ENCODE results near the gene CYP2R1. TPM values are rescaled to one million over a fixed set of nuclear protein-coding genes. Genes with fewer than 3 reads are reported as not detected.

Gene CYP2R1
- total and polyA plus RNA-seq, 2 of the 13 experiments (the other 11 are each of a cell fraction or from before 2014, with no cell fraction given), result 0.59 to 0.60 TPM

DNA sequence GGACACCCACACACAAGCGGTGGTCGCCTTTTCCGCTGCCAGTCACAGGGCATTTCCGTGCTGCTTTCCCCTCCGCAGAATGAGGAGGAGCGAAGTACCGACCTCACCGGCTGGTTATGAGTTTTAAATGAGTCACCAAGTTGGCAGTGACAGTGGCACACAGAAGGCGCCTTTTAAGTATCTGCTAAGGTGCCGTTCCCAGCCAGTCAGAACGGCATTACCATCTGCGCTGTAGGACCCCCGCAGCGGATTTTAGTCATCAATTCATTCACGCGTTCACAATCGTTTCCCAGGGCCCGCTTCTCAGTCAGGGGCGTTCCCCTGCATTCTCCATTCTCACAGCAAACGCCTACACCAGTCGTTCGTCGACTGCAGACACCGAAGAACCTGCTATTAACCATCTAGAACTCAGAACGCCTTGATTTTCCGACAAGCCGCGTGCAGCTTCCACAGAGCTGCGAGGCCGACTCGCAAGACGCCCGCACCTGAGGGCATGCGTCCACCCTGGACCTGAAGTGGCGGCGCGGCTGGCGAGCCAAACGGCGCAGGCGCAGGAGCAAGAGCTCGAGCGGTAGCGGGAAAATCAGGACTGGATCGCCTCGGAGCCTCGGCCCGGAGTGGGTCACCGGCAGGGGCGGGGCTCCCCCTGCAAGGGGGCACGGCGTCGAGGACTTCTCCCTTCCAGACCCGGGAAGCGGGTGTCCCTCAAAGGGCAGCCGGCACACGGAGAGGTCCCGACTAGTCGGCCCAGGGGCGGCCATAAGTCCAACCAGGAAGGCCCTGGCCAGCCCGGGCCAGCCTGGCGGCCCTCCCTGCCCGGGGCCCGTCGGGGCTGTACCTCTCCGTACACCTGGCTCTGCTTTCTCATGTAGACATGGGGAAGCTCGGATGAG, 642 bp downstream of the CYP2R1 start:
- intact Hi-C loops (cut with micrococcal nuclease; ENCODE audit: unreplicated experiment), result no loop called here
- Histone ChIP-seq H4K20me1 (ENCODE audit: insufficient read depth, low read length) (no peaks in the 10 kb centered on the region), H3K79me2 (ENCODE audit: insufficient read depth, low read length) (no peaks in the 10 kb centered on the region), H3K4me2 (ENCODE audit: low read depth, low read length) (peak overlapping the region; percentile 71), H3K36me3 (replicated peaks in 1 of 2; ENCODE audit: control insufficient read depth in 1 of 2, insufficient read depth in 2 of 2, low read length in 2 of 2) (no peaks in the 10 kb centered on the region), H3K27me3 (ENCODE audit: control insufficient read depth in 1 of 2, insufficient read depth in 2 of 2, low read length in 2 of 2) (0 out of 5 replicates have a peak, but pooled peaks cover 0 to 1% of the 10 kb centered on the region in 2 experiments), H3K9me3 (ENCODE audit: low read length) (no peaks in the 10 kb centered on the region), H3K9ac (ENCODE audit: insufficient read depth, low read depth, low read length) (no peak overlapping the region), H3K4me1 (ENCODE audit: insufficient read depth, low read length) (peaks cover 13% of the 10 kb centered on the region), H3K27ac (ENCODE audit: extremely low read length, insufficient read depth, low read length) (no peak overlapping the region), H2AFZ (ENCODE audit: low read length) (no peak overlapping the region), H3K4me3 (replicated peaks in 1 of 3; ENCODE audit: insufficient read depth in 1 of 3, low read depth in 2 of 3, low read length in 3 of 3) (peak overlapping the region; percentile 13 to 61 (median 42); a peak in 4 of 6 replicates)
- POLR2A ChIA-PET, result interaction anchor here (1.5 kb wide), 1 partner anchor 16 kb away, joined by 9 read pairs; no protein-coding TSS in a partner anchor
- in situ Hi-C loops (cut with HindIII; ENCODE audit: extremely low pct_ligation_motif_present, low pct_unique_long_range_greater_than_20kb), result no loop called here
- BruUV-seq (replicated peaks), result TSS peak; percentile 65
- WGBS (ENCODE audit: low lambda C conversion rate), result 93% methylated on average over 48 of the region's 67 CpGs
- no peak for FAIRE-seq
- CTCF ChIA-PET (ENCODE audit: low intra/inter-chr PET ratio, low total read pairs), result no interaction called here
- DNase-seq (ENCODE audit: low spot score), result no peak
- ATAC-seq, result peak; percentile 66
- TF ChIP-seq ZNF747 (CRISPR knock-in tag; IDR thresholded peaks at IDR 0.05; ENCODE audit: borderline replicate concordance) (0 out of 2 replicates have a peak, but pooled peaks have one; percentile 30), ATAD3A (CRISPR knock-in tag; IDR thresholded peaks at IDR 0.05) (no peak), NR2F6 (IDR thresholded peaks at IDR 0.05) (no peak), NR2F6 (CRISPR knock-in tag; IDR thresholded peaks at IDR 0.05) (no peak), HNRNPL (IDR thresholded peaks at IDR 0.05; ENCODE audit: low read depth, low read length) (0 out of 2 replicates have a peak, but pooled peaks have one; percentile 17), ZNF878 (CRISPR knock-in tag; IDR thresholded peaks at IDR 0.05) (no peak), ZNF607 (CRISPR knock-in tag; IDR thresholded peaks at IDR 0.05; ENCODE audit: borderline replicate concordance) (no peak), BORCS8-MEF2B (CRISPR knock-in tag; IDR thresholded peaks at IDR 0.05) (no peak), FIP1L1 (IDR thresholded peaks at IDR 0.05; ENCODE audit: borderline replicate concordance, insufficient read depth, low read depth, low read length) (no peak), KDM3A (CRISPR knock-in tag; IDR thresholded peaks at IDR 0.05; ENCODE audit: low read depth) (no peak)
- TF ChIP-seq, protein P1, sequence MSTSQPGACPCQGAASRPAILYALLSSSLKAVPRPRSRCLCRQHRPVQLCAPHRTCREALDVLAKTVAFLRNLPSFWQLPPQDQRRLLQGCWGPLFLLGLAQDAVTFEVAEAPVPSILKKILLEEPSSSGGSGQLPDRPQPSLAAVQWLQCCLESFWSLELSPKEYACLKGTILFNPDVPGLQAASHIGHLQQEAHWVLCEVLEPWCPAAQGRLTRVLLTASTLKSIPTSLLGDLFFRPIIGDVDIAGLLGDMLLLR (CRISPR knock-in tag; IDR thresholded peaks at IDR 0.05), result 0 out of 2 replicates have a peak, but pooled peaks have one; percentile 20
- TF ChIP-seq, protein P2, sequence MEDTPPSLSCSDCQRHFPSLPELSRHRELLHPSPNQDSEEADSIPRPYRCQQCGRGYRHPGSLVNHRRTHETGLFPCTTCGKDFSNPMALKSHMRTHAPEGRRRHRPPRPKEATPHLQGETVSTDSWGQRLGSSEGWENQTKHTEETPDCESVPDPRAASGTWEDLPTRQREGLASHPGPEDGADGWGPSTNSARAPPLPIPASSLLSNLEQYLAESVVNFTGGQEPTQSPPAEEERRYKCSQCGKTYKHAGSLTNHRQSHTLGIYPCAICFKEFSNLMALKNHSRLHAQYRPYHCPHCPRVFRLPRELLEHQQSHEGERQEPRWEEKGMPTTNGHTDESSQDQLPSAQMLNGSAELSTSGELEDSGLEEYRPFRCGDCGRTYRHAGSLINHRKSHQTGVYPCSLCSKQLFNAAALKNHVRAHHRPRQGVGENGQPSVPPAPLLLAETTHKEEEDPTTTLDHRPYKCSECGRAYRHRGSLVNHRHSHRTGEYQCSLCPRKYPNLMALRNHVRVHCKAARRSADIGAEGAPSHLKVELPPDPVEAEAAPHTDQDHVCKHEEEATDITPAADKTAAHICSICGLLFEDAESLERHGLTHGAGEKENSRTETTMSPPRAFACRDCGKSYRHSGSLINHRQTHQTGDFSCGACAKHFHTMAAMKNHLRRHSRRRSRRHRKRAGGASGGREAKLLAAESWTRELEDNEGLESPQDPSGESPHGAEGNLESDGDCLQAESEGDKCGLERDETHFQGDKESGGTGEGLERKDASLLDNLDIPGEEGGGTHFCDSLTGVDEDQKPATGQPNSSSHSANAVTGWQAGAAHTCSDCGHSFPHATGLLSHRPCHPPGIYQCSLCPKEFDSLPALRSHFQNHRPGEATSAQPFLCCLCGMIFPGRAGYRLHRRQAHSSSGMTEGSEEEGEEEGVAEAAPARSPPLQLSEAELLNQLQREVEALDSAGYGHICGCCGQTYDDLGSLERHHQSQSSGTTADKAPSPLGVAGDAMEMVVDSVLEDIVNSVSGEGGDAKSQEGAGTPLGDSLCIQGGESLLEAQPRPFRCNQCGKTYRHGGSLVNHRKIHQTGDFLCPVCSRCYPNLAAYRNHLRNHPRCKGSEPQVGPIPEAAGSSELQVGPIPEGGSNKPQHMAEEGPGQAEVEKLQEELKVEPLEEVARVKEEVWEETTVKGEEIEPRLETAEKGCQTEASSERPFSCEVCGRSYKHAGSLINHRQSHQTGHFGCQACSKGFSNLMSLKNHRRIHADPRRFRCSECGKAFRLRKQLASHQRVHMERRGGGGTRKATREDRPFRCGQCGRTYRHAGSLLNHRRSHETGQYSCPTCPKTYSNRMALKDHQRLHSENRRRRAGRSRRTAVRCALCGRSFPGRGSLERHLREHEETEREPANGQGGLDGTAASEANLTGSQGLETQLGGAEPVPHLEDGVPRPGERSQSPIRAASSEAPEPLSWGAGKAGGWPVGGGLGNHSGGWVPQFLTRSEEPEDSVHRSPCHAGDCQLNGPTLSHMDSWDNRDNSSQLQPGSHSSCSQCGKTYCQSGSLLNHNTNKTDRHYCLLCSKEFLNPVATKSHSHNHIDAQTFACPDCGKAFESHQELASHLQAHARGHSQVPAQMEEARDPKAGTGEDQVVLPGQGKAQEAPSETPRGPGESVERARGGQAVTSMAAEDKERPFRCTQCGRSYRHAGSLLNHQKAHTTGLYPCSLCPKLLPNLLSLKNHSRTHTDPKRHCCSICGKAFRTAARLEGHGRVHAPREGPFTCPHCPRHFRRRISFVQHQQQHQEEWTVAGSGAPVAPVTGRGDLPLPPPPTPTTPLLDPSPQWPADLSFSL (CRISPR knock-in tag; IDR thresholded peaks at IDR 0.05), result no peak
- TF ChIP-seq, protein P3, sequence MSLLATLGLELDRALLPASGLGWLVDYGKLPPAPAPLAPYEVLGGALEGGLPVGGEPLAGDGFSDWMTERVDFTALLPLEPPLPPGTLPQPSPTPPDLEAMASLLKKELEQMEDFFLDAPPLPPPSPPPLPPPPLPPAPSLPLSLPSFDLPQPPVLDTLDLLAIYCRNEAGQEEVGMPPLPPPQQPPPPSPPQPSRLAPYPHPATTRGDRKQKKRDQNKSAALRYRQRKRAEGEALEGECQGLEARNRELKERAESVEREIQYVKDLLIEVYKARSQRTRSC (CRISPR knock-in tag; IDR thresholded peaks at IDR 0.05; ENCODE audit: low read depth), result no peak
- TF ChIP-seq, protein P4, sequence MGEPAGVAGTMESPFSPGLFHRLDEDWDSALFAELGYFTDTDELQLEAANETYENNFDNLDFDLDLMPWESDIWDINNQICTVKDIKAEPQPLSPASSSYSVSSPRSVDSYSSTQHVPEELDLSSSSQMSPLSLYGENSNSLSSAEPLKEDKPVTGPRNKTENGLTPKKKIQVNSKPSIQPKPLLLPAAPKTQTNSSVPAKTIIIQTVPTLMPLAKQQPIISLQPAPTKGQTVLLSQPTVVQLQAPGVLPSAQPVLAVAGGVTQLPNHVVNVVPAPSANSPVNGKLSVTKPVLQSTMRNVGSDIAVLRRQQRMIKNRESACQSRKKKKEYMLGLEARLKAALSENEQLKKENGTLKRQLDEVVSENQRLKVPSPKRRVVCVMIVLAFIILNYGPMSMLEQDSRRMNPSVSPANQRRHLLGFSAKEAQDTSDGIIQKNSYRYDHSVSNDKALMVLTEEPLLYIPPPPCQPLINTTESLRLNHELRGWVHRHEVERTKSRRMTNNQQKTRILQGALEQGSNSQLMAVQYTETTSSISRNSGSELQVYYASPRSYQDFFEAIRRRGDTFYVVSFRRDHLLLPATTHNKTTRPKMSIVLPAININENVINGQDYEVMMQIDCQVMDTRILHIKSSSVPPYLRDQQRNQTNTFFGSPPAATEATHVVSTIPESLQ (CRISPR knock-in tag; conservative IDR thresholded peaks at IDR 0.05), result no peak

Data from HepG2 (cell line).